Hematopoietic multipotent progenitor cell treated with erythropoietin and hydrocortisone succinate and interleukin-3 and kit ligand, for 4 days (in vitro differentiated cells): ENCODE data around the gene KCNH1.
A peak's percentile ranks its signal among the peaks of the same experiment; 100 is the strongest.

Experiments used
- DNase-seq: peaks from one replicate; pipeline ENCODE4 v3.0.0-alpha.2; 2015

KCNH1 gene

GRCh38 chr1:210706246-210706645 is 427.7 kb downstream of the KCNH1 start:
- DNase-seq = no peak

- DNase-seq = no peak
These were observed 428.9 kb downstream of the KCNH1 start for GRCh38 chr1:210705086-210705485.

GRCh38 chr1:210703593-210703992 is 430.4 kb downstream of the KCNH1 start:
- DNase-seq = no peak

GRCh38 chr1:210702506-210702905 is 431.4 kb downstream of the KCNH1 start:
- DNase-seq = no peak

- DNase-seq = no peak
These were observed 433.4 kb downstream of the KCNH1 start for GRCh38 chr1:210700511-210700910.

- no peak for DNase-seq
These were observed 433.9 kb downstream of the KCNH1 start for GRCh38 chr1:210700083-210700482.

- DNase-seq = no peak
These were observed 435.3 kb downstream of the KCNH1 start for GRCh38 chr1:210698661-210699060.

GRCh38 chr1:210697185-210697584 is 436.8 kb downstream of the KCNH1 start:
- no peak for DNase-seq

GRCh38 chr1:210696709-210697108 is 437.2 kb downstream of the KCNH1 start:
- peak; percentile 47 for DNase-seq

GRCh38 chr1:210695026-210695425 is 438.9 kb downstream of the KCNH1 start:
- no peak for DNase-seq

GRCh38 chr1:210692796-210693195 is 441.2 kb downstream of the KCNH1 start:
- DNase-seq = peak; percentile 76

- no peak for DNase-seq
These were observed 442.8 kb downstream of the KCNH1 start for GRCh38 chr1:210691039-210691610.

GRCh38 chr1:210690236-210690635 is 443.7 kb downstream of the KCNH1 start:
- DNase-seq = no peak

- DNase-seq = no peak
These were observed 444.1 kb downstream of the KCNH1 start for GRCh38 chr1:210689826-210690225.

GRCh38 chr1:210688512-210689234 is 445.3 kb downstream of the KCNH1 start:
- no peak for DNase-seq

GRCh38 chr1:210687582-210688279 is 446.2 kb downstream of the KCNH1 start:
- DNase-seq = no peak

- no peak for DNase-seq
These were observed 447.1 kb downstream of the KCNH1 start for GRCh38 chr1:210686841-210687240.

GRCh38 chr1:210685295-210685650 is 448.7 kb downstream of the KCNH1 start:
- DNase-seq = no peak

- DNase-seq = no peak
These were observed 449.3 kb downstream of the KCNH1 start for GRCh38 chr1:210684466-210685294.

GRCh38 chr1:210683403-210684047 is 450.4 kb downstream of the KCNH1 start:
- no peak for DNase-seq

GRCh38 chr1:210681158-210681557 is 452.8 kb downstream of the KCNH1 start:
- DNase-seq = peak; percentile 85

- no peak for DNase-seq
These were observed 455.6 kb downstream of the KCNH1 start for GRCh38 chr1:210678306-210678705.

GRCh38 chr1:210677533-210677932 is 456.4 kb downstream of the KCNH1 start:
- DNase-seq = no peak
